ENCODE data around the gene ANKS6. TPM values are rescaled to one million over a fixed set of nuclear protein-coding genes. Genes with fewer than 3 reads are reported as not detected.

The ANKS6 gene
- total RNA-seq, 2 donors from 2014 or later: 41.7 to 55.2 TPM

DNA sequence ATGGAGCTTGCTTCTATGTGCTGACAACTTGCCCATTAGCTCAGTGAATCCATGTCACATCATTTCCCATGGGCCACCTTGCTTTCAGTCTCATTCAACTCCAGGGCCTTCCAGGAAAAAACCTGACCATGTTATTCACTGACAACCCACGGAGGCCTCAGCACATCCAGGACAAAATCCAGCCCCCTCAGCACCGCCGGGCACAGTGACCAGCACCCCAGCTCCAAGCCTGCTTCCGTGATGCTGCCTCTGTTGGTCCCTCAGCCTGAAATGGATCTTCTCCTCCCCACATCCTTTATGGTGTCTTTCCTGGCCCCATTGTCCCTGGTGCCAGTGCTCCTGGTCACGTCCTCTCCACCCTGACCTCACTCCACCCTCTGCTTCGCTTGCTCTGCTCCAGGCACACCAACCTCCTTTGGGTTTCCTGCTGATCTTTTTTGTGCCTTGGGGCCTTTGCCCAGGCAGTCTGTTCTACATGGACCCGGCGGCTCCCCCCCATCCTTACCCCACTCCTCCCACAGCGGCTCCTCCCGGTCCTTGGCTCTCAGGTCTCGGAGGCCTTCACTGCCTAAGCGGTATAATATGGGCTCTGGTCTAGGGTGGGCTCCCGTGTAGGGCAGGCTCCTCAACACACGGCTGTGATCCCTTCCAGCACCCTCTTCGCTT, 25.0 kb downstream of the ANKS6 start:
- Mint-ChIP-seq H3K4me1 (peaks cover 2% of the 10 kb centered on the region), H3K9me3 (no peaks in the 10 kb centered on the region), H3K27ac (no peak overlapping the region), H3K36me3 (ENCODE audit: low read depth) (peaks cover 71% of the 10 kb centered on the region), H3K27me3 (ENCODE audit: insufficient read depth) (no peaks in the 10 kb centered on the region), H3K4me3 (no peak overlapping the region)
- no peaks in the 10 kb centered on the region for H3K4me1 ChIP-seq (ENCODE audit: control insufficient read depth, insufficient read depth, low read length)
- no peak for DNase-seq
- no peak overlapping the region for H3K9ac ChIP-seq (ENCODE audit: extremely low read depth, low read length, poor library complexity, severe bottlenecking)
- no peaks in the 10 kb centered on the region for H3K9me3 ChIP-seq (ENCODE audit: control insufficient read depth, low read length)
- TF ChIP-seq, protein P1, sequence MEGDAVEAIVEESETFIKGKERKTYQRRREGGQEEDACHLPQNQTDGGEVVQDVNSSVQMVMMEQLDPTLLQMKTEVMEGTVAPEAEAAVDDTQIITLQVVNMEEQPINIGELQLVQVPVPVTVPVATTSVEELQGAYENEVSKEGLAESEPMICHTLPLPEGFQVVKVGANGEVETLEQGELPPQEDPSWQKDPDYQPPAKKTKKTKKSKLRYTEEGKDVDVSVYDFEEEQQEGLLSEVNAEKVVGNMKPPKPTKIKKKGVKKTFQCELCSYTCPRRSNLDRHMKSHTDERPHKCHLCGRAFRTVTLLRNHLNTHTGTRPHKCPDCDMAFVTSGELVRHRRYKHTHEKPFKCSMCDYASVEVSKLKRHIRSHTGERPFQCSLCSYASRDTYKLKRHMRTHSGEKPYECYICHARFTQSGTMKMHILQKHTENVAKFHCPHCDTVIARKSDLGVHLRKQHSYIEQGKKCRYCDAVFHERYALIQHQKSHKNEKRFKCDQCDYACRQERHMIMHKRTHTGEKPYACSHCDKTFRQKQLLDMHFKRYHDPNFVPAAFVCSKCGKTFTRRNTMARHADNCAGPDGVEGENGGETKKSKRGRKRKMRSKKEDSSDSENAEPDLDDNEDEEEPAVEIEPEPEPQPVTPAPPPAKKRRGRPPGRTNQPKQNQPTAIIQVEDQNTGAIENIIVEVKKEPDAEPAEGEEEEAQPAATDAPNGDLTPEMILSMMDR (conservative IDR thresholded peaks at IDR 0.05): no peak
- H3K36me3 ChIP-seq (ENCODE audit: control insufficient read depth, insufficient read depth, low read length): peaks cover 37% of the 10 kb centered on the region
- no peak overlapping the region for H3K4me3 ChIP-seq (ENCODE audit: low read length)
- no peaks in the 10 kb centered on the region for H3K27me3 ChIP-seq (ENCODE audit: control insufficient read depth, insufficient read depth, low read length, poor library complexity, severe bottlenecking)
- WGBS, 2 experiments (ENCODE audit: insufficient coverage in 1 of 2, insufficient read length in 1 of 2): 91 to 97% methylated on average over 10 to 15 of the region's 15 CpGs
- H3K27ac ChIP-seq (ENCODE audit: low read depth, low read length): no peak overlapping the region

DNA sequence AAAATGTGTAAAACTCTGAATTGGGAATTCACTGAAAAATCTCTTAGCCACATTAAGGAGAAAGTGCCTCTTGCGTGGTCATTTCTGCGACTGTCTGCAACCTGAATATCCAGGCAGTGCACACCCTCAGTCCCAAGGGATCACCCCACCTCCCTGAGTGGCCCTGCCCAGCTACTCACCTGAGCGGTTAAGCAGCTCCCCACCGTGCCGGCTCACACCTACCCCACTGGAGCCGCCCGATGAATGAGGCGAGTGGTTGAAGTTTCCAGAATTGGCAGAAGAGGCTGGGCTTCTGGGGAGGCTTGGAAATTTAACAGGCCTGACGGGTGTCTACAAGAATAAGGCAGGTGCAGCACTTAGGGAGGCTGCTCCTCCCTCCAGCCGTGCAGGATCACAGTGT, 25.6 kb downstream of the ANKS6 start:
- H3K4me3 ChIP-seq (ENCODE audit: low read length): no peak overlapping the region
- Mint-ChIP-seq H3K27me3 (ENCODE audit: insufficient read depth) (no peaks in the 10 kb centered on the region), H3K4me3 (no peak overlapping the region), H3K4me1 (peaks cover 1% of the 10 kb centered on the region), H3K27ac (no peak overlapping the region), H3K36me3 (ENCODE audit: low read depth) (peaks cover 68% of the 10 kb centered on the region), H3K9me3 (no peaks in the 10 kb centered on the region)
- H3K27me3 ChIP-seq (ENCODE audit: control insufficient read depth, insufficient read depth, low read length, poor library complexity, severe bottlenecking): no peaks in the 10 kb centered on the region
- TF ChIP-seq, protein P1 (conservative IDR thresholded peaks at IDR 0.05): no peak
- WGBS, 2 experiments (ENCODE audit: insufficient coverage in 1 of 2, insufficient read length in 1 of 2): 88 to 90% methylated on average over 5 to 10 of the region's 10 CpGs
- peaks cover 39% of the 10 kb centered on the region for H3K36me3 ChIP-seq (ENCODE audit: control insufficient read depth, insufficient read depth, low read length)
- no peaks in the 10 kb centered on the region for H3K4me1 ChIP-seq (ENCODE audit: control insufficient read depth, insufficient read depth, low read length)
- no peak overlapping the region for H3K9ac ChIP-seq (ENCODE audit: extremely low read depth, low read length, poor library complexity, severe bottlenecking)
- no peak overlapping the region for H3K27ac ChIP-seq (ENCODE audit: low read depth, low read length)
- H3K9me3 ChIP-seq (ENCODE audit: control insufficient read depth, low read length): no peaks in the 10 kb centered on the region
- no peak for DNase-seq

DNA sequence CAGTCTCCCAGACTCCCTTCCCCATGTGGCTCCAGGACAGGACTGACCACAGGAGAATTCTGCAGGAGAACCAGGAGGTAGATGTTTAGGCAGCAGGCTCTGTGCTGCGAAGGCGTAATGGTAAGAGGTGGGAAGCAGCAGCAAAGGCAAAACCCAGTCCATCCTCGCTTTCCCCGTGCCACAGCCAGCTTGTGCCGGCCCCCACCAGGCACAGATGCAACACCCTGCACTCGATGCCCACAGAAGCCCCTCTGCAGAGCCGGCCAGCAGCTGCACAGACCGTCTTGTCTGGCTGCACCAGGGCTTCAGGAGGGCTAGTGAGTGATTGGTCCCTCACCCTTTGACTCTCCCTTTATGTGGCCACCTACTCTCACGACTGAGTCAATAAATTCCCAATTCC, 28.0 kb downstream of the ANKS6 start:
- Histone ChIP-seq H3K9me3 (ENCODE audit: control insufficient read depth, low read length) (peaks cover 6% of the 10 kb centered on the region), H3K9ac (ENCODE audit: extremely low read depth, low read length, poor library complexity, severe bottlenecking) (no peak overlapping the region), H3K4me3 (ENCODE audit: low read length) (no peak overlapping the region), H3K36me3 (ENCODE audit: control insufficient read depth, insufficient read depth, low read length) (peaks cover 39% of the 10 kb centered on the region), H3K27me3 (ENCODE audit: control insufficient read depth, insufficient read depth, low read length, poor library complexity, severe bottlenecking) (no peaks in the 10 kb centered on the region), H3K27ac (ENCODE audit: low read depth, low read length) (no peak overlapping the region), H3K4me1 (ENCODE audit: control insufficient read depth, insufficient read depth, low read length) (no peaks in the 10 kb centered on the region)
- TF ChIP-seq, protein P1 (conservative IDR thresholded peaks at IDR 0.05): no peak
- Mint-ChIP-seq H3K9me3 (no peaks in the 10 kb centered on the region), H3K27me3 (ENCODE audit: insufficient read depth) (no peaks in the 10 kb centered on the region), H3K36me3 (ENCODE audit: low read depth) (peaks cover 75% of the 10 kb centered on the region), H3K27ac (no peak overlapping the region), H3K4me1 (no peaks in the 10 kb centered on the region), H3K4me3 (no peak overlapping the region)
- 95 to 100% methylated on average over 8 to 9 of the region's 9 CpGs for WGBS, 2 experiments (ENCODE audit: insufficient coverage in 1 of 2, insufficient read length in 1 of 2)
- no peak for DNase-seq
